GM12874 (cell line): Measurements from ENCODE around the gene UBE2K.

ENCODE experiments used
- CTCF ChIP-seq: IDR thresholded peaks from 2 replicates; pipeline ENCODE4 v1.5.1; 2011; ENCODE audit warnings: low read depth, mild to moderate bottlenecking, control low read depth, low read length, moderate library complexity; ENCODE audit not compliant: insufficient read depth

UBE2K gene

GRCh38 chr4:39786838-39787237 is 88.9 kb downstream of the UBE2K start:
- no peak for TF ChIP-seq CTCF

- no peak for TF ChIP-seq CTCF
Measured at GRCh38 chr4:39792128-39792527, 94.2 kb downstream of the UBE2K start.

- no peak for TF ChIP-seq CTCF
Measured at GRCh38 chr4:39792529-39792928, 94.6 kb downstream of the UBE2K start.

DNA sequence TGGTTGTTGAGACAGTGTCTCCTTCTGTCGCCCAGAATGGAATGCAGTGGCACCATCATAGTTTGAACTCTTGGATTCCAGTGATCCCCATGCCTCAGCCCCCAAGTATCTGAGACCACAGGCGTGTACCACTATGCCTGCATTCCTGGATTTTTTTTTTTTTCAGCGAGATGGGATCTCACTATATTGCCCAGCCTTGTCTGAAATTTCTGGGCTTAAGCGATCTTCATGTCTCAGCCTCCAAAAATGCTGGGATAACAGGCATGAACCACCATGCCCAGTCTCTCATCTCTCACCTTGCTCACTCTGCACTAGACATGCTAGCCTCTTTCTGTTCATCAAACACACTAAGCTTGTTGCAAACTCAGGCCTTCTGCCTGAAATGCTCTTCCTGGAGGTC is 104.1 kb downstream of the UBE2K start:
- no peak for TF ChIP-seq CTCF

DNA sequence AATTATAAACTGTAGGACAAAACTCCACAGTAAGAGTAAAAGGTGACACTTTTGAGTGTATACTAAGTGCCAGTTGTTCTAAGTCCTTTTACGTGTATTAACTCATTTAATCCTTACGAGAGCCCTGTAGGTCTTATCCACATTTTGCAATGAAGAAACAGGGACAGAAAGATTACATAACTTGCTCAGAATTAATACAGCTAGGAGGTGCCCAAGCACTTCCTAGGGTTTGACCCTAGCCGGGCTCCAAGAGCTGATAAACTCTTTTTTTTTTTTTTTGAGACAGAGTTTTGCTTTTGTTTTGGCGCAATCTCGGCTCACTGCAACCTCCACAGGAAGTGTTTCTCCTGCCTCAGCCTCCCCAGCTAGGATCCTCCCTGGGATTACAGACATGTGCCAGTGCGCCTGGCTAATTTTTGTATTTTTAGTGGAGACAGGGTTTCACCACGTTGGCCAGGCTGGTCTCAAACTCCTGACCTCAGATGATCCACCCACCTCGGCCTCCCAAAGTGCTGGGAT is 110.4 kb downstream of the UBE2K start:
- TF ChIP-seq CTCF: no peak

GRCh38 chr4:39812500-39812899 is 114.6 kb downstream of the UBE2K start:
- TF ChIP-seq CTCF: no peak

GRCh38 chr4:39814403-39815185 is 116.7 kb downstream of the UBE2K start:
- TF ChIP-seq CTCF: no peak

- no peak for TF ChIP-seq CTCF
Measured at GRCh38 chr4:39818646-39819045, 120.7 kb downstream of the UBE2K start.
